Stimulated activated CD4-positive, alpha-beta T cell treated with anti-CD3 and anti-CD28 coated beads, Interleukin-12 subunit alpha, Interleukin-12 subunit beta, amount 100 ng/mL, for 48 hours (primary cell): ENCODE data around the gene DGLUCY.
"Not testable (repeated sequence)": the region's sequence is repeated elsewhere in the genome, so short reads cannot be mapped to it uniquely, and the experiment has no call there.

ENCODE experiments used
- DNase-seq, 3 donors: peaks; one replicate each; pipeline ENCODE4 v3.0.0-alpha.2; 2020; ENCODE audit warnings: low read depth in 2 of 3, low spot score in 1 of 3

DGLUCY gene

GRCh38 chr14:91108941-91109611, 4.8 kb upstream of the DGLUCY start:
- peak in 1 of 3 donors; percentile 30 for DNase-seq

GRCh38 chr14:91111443-91111842, 2.4 kb upstream of the DGLUCY start:
- DNase-seq, result no peak

- DNase-seq, result no peak
Observed at GRCh38 chr14:91112194-91112593, 1.7 kb upstream of the DGLUCY start.

- peak; percentile 47 to 61 (median 56) for DNase-seq
Observed at GRCh38 chr14:91114079-91115065, 499 bp downstream of the DGLUCY start.

GRCh38 chr14:91115986-91116770, 2.3 kb downstream of the DGLUCY start:
- DNase-seq, result no peak

GRCh38 chr14:91116913-91117588, 3.2 kb downstream of the DGLUCY start:
- DNase-seq, result peak in 2 of 3 donors; percentile 39 to 59

GRCh38 chr14:91117960-91118359, 4.1 kb downstream of the DGLUCY start:
- DNase-seq, result no peak

GRCh38 chr14:91118511-91119068, 4.7 kb downstream of the DGLUCY start:
- no peak for DNase-seq

GRCh38 chr14:91119556-91120311, 5.9 kb downstream of the DGLUCY start:
- no peak for DNase-seq

- no peak for DNase-seq
Observed at GRCh38 chr14:91123201-91123600, 9.3 kb downstream of the DGLUCY start.

GRCh38 chr14:91124406-91125270, 10.8 kb downstream of the DGLUCY start:
- DNase-seq, result not testable (repeated sequence)

GRCh38 chr14:91125271-91125660, 11.4 kb downstream of the DGLUCY start:
- DNase-seq, result no peak

GRCh38 chr14:91125801-91126200, 11.9 kb downstream of the DGLUCY start:
- no peak for DNase-seq

GRCh38 chr14:91126761-91127160, 12.9 kb downstream of the DGLUCY start:
- DNase-seq, result no peak

GRCh38 chr14:91127401-91127801, 13.5 kb downstream of the DGLUCY start:
- DNase-seq, result no peak

- DNase-seq, result no peak
Observed at GRCh38 chr14:91127924-91128323, 14.1 kb downstream of the DGLUCY start.

GRCh38 chr14:91128699-91129098, 14.8 kb downstream of the DGLUCY start:
- DNase-seq, result no peak

- DNase-seq, result no peak
Observed at GRCh38 chr14:91129261-91129660, 15.4 kb downstream of the DGLUCY start.

- DNase-seq, result no peak
Observed at GRCh38 chr14:91135039-91135438, 21.2 kb downstream of the DGLUCY start.
